CD14-positive monocyte (primary cell): ENCODE data around the gene CPT1C. TPM values are rescaled to one million over a fixed set of nuclear protein-coding genes. Genes with fewer than 3 reads are reported as not detected.

ENCODE experiments used
- DNase-seq, 3 donors: peaks; one replicate each; pipeline ENCODE4 v3.0.0-alpha.2; 2011 to 2022
- H2AFZ ChIP-seq: 2 replicates; pipeline ENCODE4 v1.6.0; 2012; ENCODE audit warnings: mild to moderate bottlenecking, low read depth, low read length, inconsistent platforms; ENCODE audit not compliant: insufficient read depth, poor library complexity, severe bottlenecking
- H3K27ac ChIP-seq, 2 donors: 1 replicate in 1 of 2; 2 replicates in 1 of 2; pipeline ENCODE4 v1.5.1; 2012 to 2013; ENCODE audit warnings: low read length in 2 of 2, control low read depth in 1 of 2, inconsistent platforms in 1 of 2, low read depth in 1 of 2, mild to moderate bottlenecking in 1 of 2
- H3K27me3 ChIP-seq, 2 donors: one replicate each; pipeline versions ENCODE4 v1.6.0 to v1.6.1; 2011 to 2013; ENCODE audit warnings: low read length in 2 of 2; ENCODE audit not compliant: control insufficient read depth in 2 of 2, insufficient read depth in 2 of 2
- H3K36me3 ChIP-seq, 2 donors: replicated peaks in 1 of 2; 1 replicate in 1 of 2; 2 replicates in 1 of 2; pipeline versions ENCODE4 v1.5.1 to v1.6.1; 2012 to 2013; ENCODE audit warnings: low read length in 2 of 2, control low read depth in 1 of 2, inconsistent platforms in 1 of 2, mild to moderate bottlenecking in 1 of 2; ENCODE audit not compliant: insufficient read depth in 2 of 2, control insufficient read depth in 1 of 2
- H3K4me1 ChIP-seq, 2 donors: 1 replicate in 1 of 2; 2 replicates in 1 of 2; pipeline versions ENCODE4 v1.5.1 to v1.6.1; 2012 to 2013; ENCODE audit warnings: low read length in 2 of 2, control low read depth in 1 of 2, inconsistent platforms in 1 of 2, mild to moderate bottlenecking in 1 of 2, moderate library complexity in 1 of 2; ENCODE audit not compliant: insufficient read depth in 2 of 2, control insufficient read depth in 1 of 2
- H3K4me2 ChIP-seq: replicated peaks from 2 replicates; pipeline ENCODE3; 2012; ENCODE audit warnings: low read length, moderate library complexity, mild to moderate bottlenecking; ENCODE audit not compliant: poor library complexity, severe bottlenecking; ENCODE audit errors: extremely low read depth
- H3K4me3 ChIP-seq, 3 experiments: fragments of 200-600 bp in 1 of 3; sonication (generic) in 1 of 3; replicated peaks in 1 of 3; 1 replicate in 2 of 3; 2 replicates in 1 of 3; pipeline ENCODE4 v1.5.1; 2011 to 2013; ENCODE audit warnings: low read length in 3 of 3, mild to moderate bottlenecking in 3 of 3, control low read depth in 2 of 3, low read depth in 2 of 3, inconsistent platforms in 1 of 3, moderate library complexity in 1 of 3
- H3K79me2 ChIP-seq: 2 replicates; pipeline ENCODE4 v1.6.0; 2012; ENCODE audit warnings: mild to moderate bottlenecking, control low read depth, inconsistent platforms, low read length, moderate library complexity; ENCODE audit not compliant: insufficient read depth
- H3K9ac ChIP-seq: 2 replicates; pipeline ENCODE4 v1.6.0; 2017; ENCODE audit warnings: low read length, mild to moderate bottlenecking; ENCODE audit not compliant: insufficient read depth, poor library complexity, severe bottlenecking
- H3K9me3 ChIP-seq, 2 donors: replicated peaks in 1 of 2; 1 replicate in 1 of 2; 2 replicates in 1 of 2; pipeline versions ENCODE4 v1.5.1 to v1.6.1; 2012 to 2013; ENCODE audit warnings: low read length in 2 of 2, control low read depth in 1 of 2; ENCODE audit not compliant: control insufficient read depth in 1 of 2, insufficient read depth in 1 of 2
- H4K20me1 ChIP-seq: 2 replicates; pipeline ENCODE4 v1.6.0; 2012; ENCODE audit warnings: mild to moderate bottlenecking, low read length, control low read depth, moderate library complexity; ENCODE audit not compliant: insufficient read depth
- H3K27ac Mint-ChIP-seq, 7 donors: one replicate each; pipeline ENCODE4 v1.8.0; 2020; ENCODE audit warnings: mild to moderate bottlenecking in 7 of 7, mixed read lengths in 7 of 7, moderate library complexity in 6 of 7, inconsistent platforms in 2 of 7
- H3K27me3 Mint-ChIP-seq, 3 donors: one replicate each; pipeline ENCODE4 v1.8.0; 2021 to 2022; ENCODE audit warnings: low read depth in 3 of 3, mild to moderate bottlenecking in 3 of 3, mixed read lengths in 3 of 3, moderate library complexity in 3 of 3, inconsistent platforms in 1 of 3
- H3K36me3 Mint-ChIP-seq, 2 donors: one replicate each; pipeline ENCODE4 v1.8.0; 2020; ENCODE audit warnings: mixed read lengths in 2 of 2, inconsistent platforms in 1 of 2, mild to moderate bottlenecking in 1 of 2
- H3K4me1 Mint-ChIP-seq: one replicate; pipeline ENCODE4 v1.8.0; 2020; ENCODE audit warnings: mild to moderate bottlenecking, mixed read lengths
- H3K4me3 Mint-ChIP-seq, 2 donors: one replicate each; pipeline ENCODE4 v1.8.0; 2020; ENCODE audit warnings: mild to moderate bottlenecking in 2 of 2, mixed read lengths in 2 of 2, moderate library complexity in 1 of 2
- H3K9me3 Mint-ChIP-seq, 7 donors: one replicate each; pipeline ENCODE4 v1.8.0; 2020 to 2022; ENCODE audit warnings: mixed read lengths in 7 of 7, mild to moderate bottlenecking in 6 of 7, moderate library complexity in 6 of 7, inconsistent platforms in 2 of 7
- WGBS: methylation state at CpG from one replicate; pipeline ENCODE4 v1.1.5; 2013; ENCODE audit warnings: missing lambda C conversion rate; ENCODE audit not compliant: insufficient coverage; 5-methylcytosine and 5-hydroxymethylcytosine counted together
- intact Hi-C, 2 donors: fragments of 100-400 bp; cut with micrococcal nuclease; formaldehyde crosslinking; loops; one replicate each; pipeline versions ENCODE4 v1.15.0 to v1.15.1; 2023
- polyA plus RNA-seq, 3 donors: library from polyadenylated mRNA; depleted of rRNA in 1 of 3; unstranded in 2 of 3; stranded (reverse) in 1 of 3; fragments of 300-500 nt in 2 of 3; fragments of >200 nt in 1 of 3; fragmentation: Illumina TruSeq in 2 of 3; gene quantifications; 1 replicate in 2 of 3; 2 replicates in 1 of 3; pipeline ENCODE4 v1.2.3, GENCODE V29; 2012 to 2021
- TF ChIP-seq, protein P1 (sequence below): fragments of 200-600 bp; IDR thresholded peaks from one replicate; pipeline ENCODE4 v1.8.0; 2022; ENCODE audit warnings: antibody characterized with exemption, mild to moderate bottlenecking

Gene CPT1C
- polyA plus RNA-seq, 3 donors: not detected

DNA sequence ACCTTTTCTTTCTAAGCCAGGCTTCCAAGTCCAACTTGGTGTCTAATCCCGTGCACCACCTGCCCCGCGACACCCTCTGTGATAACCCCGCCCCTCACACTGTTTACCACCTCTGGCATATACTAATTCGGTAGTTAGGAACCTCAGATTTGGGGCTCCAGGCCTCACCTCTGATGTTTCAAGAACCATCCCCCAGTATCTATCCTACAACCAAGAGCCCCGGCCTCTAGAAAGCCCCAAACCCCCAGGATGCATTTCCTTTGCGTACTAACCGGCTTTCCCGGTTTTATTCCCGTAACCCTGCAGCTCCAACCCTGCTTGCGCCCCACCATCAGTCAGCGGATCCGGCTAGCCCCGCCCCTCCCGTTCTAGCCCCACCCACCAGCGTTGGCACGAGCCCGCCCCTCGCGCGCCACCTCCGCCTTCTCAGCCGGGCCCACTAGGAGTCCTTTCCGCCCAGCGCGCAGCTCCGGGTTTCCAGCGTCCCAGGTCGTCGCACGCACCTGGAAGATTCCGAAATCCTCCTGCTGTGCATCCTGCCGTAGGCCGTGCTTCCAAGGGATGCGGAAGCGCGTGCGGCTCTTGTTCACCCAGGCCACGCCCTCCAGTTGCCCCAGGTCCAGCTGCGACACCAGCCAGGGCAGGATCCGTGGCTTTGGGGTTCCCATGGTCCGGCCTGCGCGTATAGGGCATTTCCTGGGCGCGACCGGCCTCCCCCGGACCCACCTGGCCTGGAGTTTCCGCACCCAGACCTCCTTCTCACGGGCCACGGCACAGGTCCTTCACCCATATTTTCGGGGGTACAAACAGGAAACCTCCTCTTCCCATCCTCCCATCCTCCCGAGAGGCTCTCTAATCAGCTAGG lies 26.5 kb upstream of the CPT1C start:
- peaks cover 45% of the 10 kb centered on the region for H3K79me2 ChIP-seq
- H3K27ac ChIP-seq: peak overlapping the region; percentile 52 to 78
- no peaks in the 10 kb centered on the region for H3K27me3 Mint-ChIP-seq
- peak overlapping the region; percentile 89 to 99 (median 94) for H3K27ac Mint-ChIP-seq
- H3K4me1 ChIP-seq: peaks cover 17 to 35% of the 10 kb centered on the region in 2 donors
- peak overlapping the region; percentile 64 for H3K9ac ChIP-seq
- peaks cover 30 to 42% of the 10 kb centered on the region in 2 donors for H3K36me3 Mint-ChIP-seq
- TF ChIP-seq, protein P1, sequence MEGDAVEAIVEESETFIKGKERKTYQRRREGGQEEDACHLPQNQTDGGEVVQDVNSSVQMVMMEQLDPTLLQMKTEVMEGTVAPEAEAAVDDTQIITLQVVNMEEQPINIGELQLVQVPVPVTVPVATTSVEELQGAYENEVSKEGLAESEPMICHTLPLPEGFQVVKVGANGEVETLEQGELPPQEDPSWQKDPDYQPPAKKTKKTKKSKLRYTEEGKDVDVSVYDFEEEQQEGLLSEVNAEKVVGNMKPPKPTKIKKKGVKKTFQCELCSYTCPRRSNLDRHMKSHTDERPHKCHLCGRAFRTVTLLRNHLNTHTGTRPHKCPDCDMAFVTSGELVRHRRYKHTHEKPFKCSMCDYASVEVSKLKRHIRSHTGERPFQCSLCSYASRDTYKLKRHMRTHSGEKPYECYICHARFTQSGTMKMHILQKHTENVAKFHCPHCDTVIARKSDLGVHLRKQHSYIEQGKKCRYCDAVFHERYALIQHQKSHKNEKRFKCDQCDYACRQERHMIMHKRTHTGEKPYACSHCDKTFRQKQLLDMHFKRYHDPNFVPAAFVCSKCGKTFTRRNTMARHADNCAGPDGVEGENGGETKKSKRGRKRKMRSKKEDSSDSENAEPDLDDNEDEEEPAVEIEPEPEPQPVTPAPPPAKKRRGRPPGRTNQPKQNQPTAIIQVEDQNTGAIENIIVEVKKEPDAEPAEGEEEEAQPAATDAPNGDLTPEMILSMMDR: no peak
- peaks cover 47% of the 10 kb centered on the region for H4K20me1 ChIP-seq
- H3K4me3 Mint-ChIP-seq: peak overlapping the region; percentile 97 to 100
- WGBS: under 1% methylated on average over 53 of the region's 53 CpGs
- H3K4me1 Mint-ChIP-seq: peaks cover 32% of the 10 kb centered on the region
- H3K36me3 ChIP-seq: peaks cover 31 to 39% of the 10 kb centered on the region in 2 donors
- peak overlapping the region; percentile 92 for H2AFZ ChIP-seq
- H3K4me2 ChIP-seq: peak overlapping the region; percentile 100
- peaks cover 0 to 2% (median 0%) of the 10 kb centered on the region in 7 donors for H3K9me3 Mint-ChIP-seq
- intact Hi-C loops: loop anchor here in 1 of 2 donors (1.0 to 10.0 kb wide), 3 partner anchors 22 to 360 kb away; partner anchors contain the start of genes NOSIP, SCAF1, VRK3 and ZNF473
- DNase-seq: peak; percentile 65 to 70 (median 69)
- no peaks in the 10 kb centered on the region for H3K9me3 ChIP-seq
- H3K27me3 ChIP-seq: no peaks in the 10 kb centered on the region
- peak overlapping the region; percentile 52 to 94 (median 72) for H3K4me3 ChIP-seq

DNA sequence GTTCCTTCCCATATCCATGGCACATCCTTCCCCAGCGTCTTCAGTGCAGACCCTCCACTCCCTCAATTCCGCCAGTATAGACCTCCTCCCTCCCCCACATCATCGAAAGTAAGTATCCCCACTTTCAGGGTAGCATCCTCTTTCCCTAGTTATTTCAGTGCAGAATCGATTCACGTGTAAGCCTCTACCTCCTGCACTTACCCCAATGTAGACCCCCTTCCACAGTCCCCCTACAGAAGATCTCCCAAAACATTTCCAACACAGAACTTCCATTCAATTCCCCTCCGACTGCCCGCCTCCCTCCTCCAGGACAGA lies 25.9 kb upstream of the CPT1C start:
- peaks cover 29 to 40% of the 10 kb centered on the region in 2 donors for H3K36me3 Mint-ChIP-seq
- Histone ChIP-seq H3K4me2 (peak overlapping the region; percentile 100), H2AFZ (peak overlapping the region; percentile 92), H3K27ac (peak overlapping the region; percentile 52 to 78), H3K4me3 (peak overlapping the region; percentile 52 to 94 (median 72)), H3K36me3 (peaks cover 27 to 33% of the 10 kb centered on the region in 2 donors), H3K79me2 (peaks cover 45% of the 10 kb centered on the region), H3K27me3 (no peaks in the 10 kb centered on the region), H4K20me1 (peaks cover 41% of the 10 kb centered on the region), H3K4me1 (peaks cover 17 to 35% of the 10 kb centered on the region in 2 donors), H3K9me3 (no peaks in the 10 kb centered on the region), H3K9ac (peak overlapping the region; percentile 64)
- no peak for DNase-seq
- H3K9me3 Mint-ChIP-seq: no peaks in the 10 kb centered on the region
- peaks cover 32% of the 10 kb centered on the region for H3K4me1 Mint-ChIP-seq
- peak overlapping the region; percentile 97 to 100 for H3K4me3 Mint-ChIP-seq
- TF ChIP-seq, protein P1: no peak
- no peaks in the 10 kb centered on the region for H3K27me3 Mint-ChIP-seq
- H3K27ac Mint-ChIP-seq: peak overlapping the region; percentile 89 to 99 (median 94)
- intact Hi-C loops: loop anchor here in 1 of 2 donors (10.0 kb wide), 1 partner anchor 360 kb away; the partner anchor contains the start of genes VRK3 and ZNF473
- WGBS: 1% methylated on average over 7 of the region's 7 CpGs
